Inferior parietal cortex (tissue), 1 donor: ENCODE measurements around the gene ERC2.

Experiments used
- DNase-seq: peaks from one replicate; pipeline ENCODE4 v3.0.0-alpha.2; 2016; ENCODE audit errors: extremely low spot score

ERC2 gene

GRCh38 chr3:55795296-55795695 is 673.0 kb downstream of the ERC2 start:
- DNase-seq: no peak

GRCh38 chr3:55792742-55793141 is 675.5 kb downstream of the ERC2 start:
- no peak for DNase-seq

GRCh38 chr3:55792009-55792408 is 676.3 kb downstream of the ERC2 start:
- DNase-seq: no peak

GRCh38 chr3:55790596-55791350 is 677.5 kb downstream of the ERC2 start:
- no peak for DNase-seq

- DNase-seq: no peak
Observed at GRCh38 chr3:55789516-55789915, 678.8 kb downstream of the ERC2 start.

GRCh38 chr3:55782807-55783206 is 685.5 kb downstream of the ERC2 start:
- no peak for DNase-seq

GRCh38 chr3:55782351-55782750 is 685.9 kb downstream of the ERC2 start:
- no peak for DNase-seq

GRCh38 chr3:55780913-55781312 is 687.4 kb downstream of the ERC2 start:
- DNase-seq: no peak

- no peak for DNase-seq
Observed at GRCh38 chr3:55779543-55779942, 688.7 kb downstream of the ERC2 start.

GRCh38 chr3:55775366-55776154 is 692.7 kb downstream of the ERC2 start:
- no peak for DNase-seq

GRCh38 chr3:55774856-55775255 is 693.4 kb downstream of the ERC2 start:
- DNase-seq: no peak

- DNase-seq: no peak
Observed at GRCh38 chr3:55771503-55771902, 696.8 kb downstream of the ERC2 start.

GRCh38 chr3:55770077-55770476 is 698.2 kb downstream of the ERC2 start:
- DNase-seq: no peak

GRCh38 chr3:55766753-55767152 is 701.5 kb downstream of the ERC2 start:
- no peak for DNase-seq

- DNase-seq: no peak
Observed at GRCh38 chr3:55765906-55766701, 702.2 kb downstream of the ERC2 start.

- no peak for DNase-seq
Observed at GRCh38 chr3:55765398-55765797, 702.9 kb downstream of the ERC2 start.

GRCh38 chr3:55756976-55757375 is 711.3 kb downstream of the ERC2 start:
- no peak for DNase-seq

- no peak for DNase-seq
Observed at GRCh38 chr3:55755516-55756205, 712.6 kb downstream of the ERC2 start.

GRCh38 chr3:55752911-55753310 is 715.4 kb downstream of the ERC2 start:
- no peak for DNase-seq

- DNase-seq: no peak
Observed at GRCh38 chr3:55751730-55752129, 716.5 kb downstream of the ERC2 start.

GRCh38 chr3:55750525-55750924 is 717.7 kb downstream of the ERC2 start:
- no peak for DNase-seq

- no peak for DNase-seq
Observed at GRCh38 chr3:55749036-55749435, 719.2 kb downstream of the ERC2 start.
